A673 (cell line): ENCODE measurements around the gene CYP4V2. TPM values are rescaled to one million over a fixed set of nuclear protein-coding genes. Genes with fewer than 3 reads are reported as not detected.

Experiments
- BruUV-seq: library from RNA; stranded (reverse); fragments of 400-500 nt; replicated peaks from 2 replicates; lab custom pipeline; 2021; lab: Mats Ljungman, UMichigan
- CTCF ChIA-PET: fragments of 300-600 bp; sonication (Branson Sonifier 250); formaldehyde crosslinking; loops from one replicate; lab custom pipeline; 2022; ENCODE audit warnings: antibody characterized with exemption; lab: Charles Lee
- POLR2A ChIA-PET: fragments of 300-600 bp; sonication (Branson Sonifier 250); formaldehyde crosslinking; loops from one replicate; lab custom pipeline; 2022; ENCODE audit warnings: antibody characterized with exemption; ENCODE audit not compliant: low non-redundant PET; lab: Charles Lee
- DNase-seq: peaks from one replicate; pipeline ENCODE4 v3.0.0-alpha.2; 2015; ENCODE audit warnings: low spot score
- H3K27ac ChIP-seq: fragments of 200-600 bp; sonication (generic); 2 replicates; pipeline ENCODE4 v1.5.1; 2016; ENCODE audit warnings: mixed run types, low read depth, mild to moderate bottlenecking, mixed read lengths, antibody characterized with exemption, low read length; ENCODE audit not compliant: poor library complexity, severe bottlenecking
- H3K27me3 ChIP-seq: fragments of 200-600 bp; sonication (generic); replicated peaks from 2 replicates; pipeline ENCODE4 v1.6.1; 2017; ENCODE audit warnings: mixed run types, low read depth, mild to moderate bottlenecking, mixed read lengths, antibody characterized with exemption, low read length; ENCODE audit not compliant: insufficient read depth, poor library complexity
- H3K36me3 ChIP-seq: fragments of 200-600 bp; sonication (generic); 2 replicates; pipeline ENCODE4 v1.6.1; 2016; ENCODE audit warnings: mixed run types, mild to moderate bottlenecking, mixed read lengths, antibody characterized with exemption, low read length; ENCODE audit not compliant: insufficient read depth, poor library complexity, severe bottlenecking
- H3K4me1 ChIP-seq: fragments of 200-600 bp; sonication (generic); 2 replicates; pipeline ENCODE4 v1.6.1; 2017; ENCODE audit warnings: mixed run types, mild to moderate bottlenecking, mixed read lengths, antibody characterized with exemption, low read length; ENCODE audit not compliant: insufficient read depth, poor library complexity, severe bottlenecking
- H3K4me3 ChIP-seq: fragments of 200-600 bp; sonication (generic); 2 replicates; pipeline ENCODE4 v1.5.1; 2016; ENCODE audit warnings: low read depth, mixed run types, mild to moderate bottlenecking, mixed read lengths, low read length; ENCODE audit not compliant: poor library complexity, severe bottlenecking
- H3K9me3 ChIP-seq: fragments of 200-600 bp; sonication (generic); 2 replicates; pipeline ENCODE4 v1.6.1; 2016; ENCODE audit warnings: mixed run types, low read depth, mild to moderate bottlenecking, mixed read lengths, antibody characterized with exemption, low read length; ENCODE audit not compliant: poor library complexity, severe bottlenecking
- CTCF ChIP-seq: fragments of 300-800, 200-600 bp; sonication (generic); conservative IDR thresholded peaks from 2 replicates; pipeline ENCODE4 v1.5.1; 2017; ENCODE audit warnings: low read depth, mild to moderate bottlenecking, antibody characterized with exemption, low read length, moderate library complexity, mixed read lengths
- EZH2 ChIP-seq: fragments of 200-600 bp; sonication (generic); IDR thresholded peaks from 2 replicates; pipeline ENCODE4 v1.6.1; 2017; ENCODE audit warnings: borderline replicate concordance, low read depth, mild to moderate bottlenecking, mixed read lengths, antibody characterized with exemption, low read length; ENCODE audit not compliant: poor library complexity, severe bottlenecking
- intact Hi-C: fragments of 100-400 bp; cut with micrococcal nuclease; formaldehyde crosslinking; loops from one replicate; pipeline ENCODE4 v1.10.0; 2022; ENCODE audit not compliant: unreplicated experiment
- total RNA-seq: library from RNA; stranded (reverse); gene quantifications from 2 replicates; pipeline ENCODE4 v1.2.3, GENCODE V29; 2021

CYP4V2 gene
- total RNA-seq, 1 experiment from 2014 or later: 14.3 TPM

GRCh38 chr4:186258216-186258811, 66.9 kb downstream of the CYP4V2 start:
- intact Hi-C loops: no loop called here

GRCh38 chr4:186260117-186260503, 68.7 kb downstream of the CYP4V2 start:
- no TSS peak for BruUV-seq
- TF ChIP-seq EZH2: no peak
- no peak for TF ChIP-seq CTCF

More at GRCh38 chr4:186258216-186258811, 66.9 kb downstream of the CYP4V2 start:
- no peaks in the 10 kb centered on the region for H3K36me3 ChIP-seq
- H3K27ac ChIP-seq: no peak overlapping the region
- ChIA-PET POLR2A (no interaction called here), CTCF (no interaction called here)
- no peak for TF ChIP-seq EZH2
- TF ChIP-seq CTCF: no peak
- DNase-seq: no peak
- H3K9me3 ChIP-seq: no peaks in the 10 kb centered on the region
- no TSS peak for BruUV-seq
- H3K4me3 ChIP-seq: no peak overlapping the region
- H3K4me1 ChIP-seq: no peaks in the 10 kb centered on the region
- no peaks in the 10 kb centered on the region for H3K27me3 ChIP-seq

More at GRCh38 chr4:186260117-186260503, 68.7 kb downstream of the CYP4V2 start:
- Histone ChIP-seq H3K4me3 (no peak overlapping the region), H3K27me3 (no peaks in the 10 kb centered on the region), H3K27ac (no peak overlapping the region), H3K36me3 (no peaks in the 10 kb centered on the region), H3K9me3 (no peaks in the 10 kb centered on the region), H3K4me1 (no peaks in the 10 kb centered on the region)
- CTCF ChIA-PET: no interaction called here
- no peak for DNase-seq
- intact Hi-C loops: no loop called here
- POLR2A ChIA-PET: no interaction called here

Other genes starting within 250 kb of the CYP4V2 start
- gene TLR3, start 122.4 kb upstream of the CYP4V2 start, total RNA-seq: 1.8 and 2.5 TPM in 2 replicates
- 0.90 and 2.4 TPM in 2 replicates for gene FAM149A, start 86.9 kb upstream of the CYP4V2 start, total RNA-seq
- 0.39 TPM in 1 of 2 replicates, not detected in the other for gene KLKB1, start 35.9 kb downstream of the CYP4V2 start, total RNA-seq
- gene F11, start 74.6 kb downstream of the CYP4V2 start, total RNA-seq: 0.24 TPM in 1 of 2 replicates, not detected in the other